HEK293 (cell line): Measurements from ENCODE around the gene BTBD7.
A peak's percentile ranks its signal among the peaks of the same experiment; 100 is the strongest.

ENCODE experiments used
- ATF2 ChIP-seq: fragments of 450-650 bp; formaldehyde crosslinking; IDR thresholded peaks from 2 replicates; pipeline ENCODE4 v1.5.1; 2016; ENCODE audit warnings: missing biosample characterization, missing genetic modification characterization, low read depth
- BCL11A ChIP-seq: fragments of 450-650 bp; formaldehyde crosslinking; IDR thresholded peaks from 2 replicates; pipeline ENCODE4 v1.5.1; 2016; ENCODE audit warnings: low read depth, missing biosample characterization, missing genetic modification characterization
- CTCF ChIP-seq: fragments of 450-650 bp; formaldehyde crosslinking; IDR thresholded peaks from 2 replicates; pipeline ENCODE4 v1.5.1; 2016; ENCODE audit warnings: missing biosample characterization, missing genetic modification characterization
- GFI1B ChIP-seq: fragments of 450-650 bp; formaldehyde crosslinking; IDR thresholded peaks from 2 replicates; pipeline ENCODE4 v1.5.1; 2016; ENCODE audit warnings: missing biosample characterization, missing genetic modification characterization
- KLF16 ChIP-seq: fragments of 450-650 bp; formaldehyde crosslinking; IDR thresholded peaks from 2 replicates; pipeline ENCODE4 v1.5.1; 2017; ENCODE audit warnings: missing biosample characterization, missing genetic modification characterization
- PATZ1 ChIP-seq: fragments of 450-650 bp; formaldehyde crosslinking; IDR thresholded peaks from 2 replicates; pipeline ENCODE4 v1.5.1; 2016; ENCODE audit warnings: missing biosample characterization, missing genetic modification characterization
- TCF7L2 ChIP-seq: IDR thresholded peaks from 2 replicates; pipeline ENCODE4 v1.6.1; 2011; ENCODE audit warnings: low read depth, mild to moderate bottlenecking, inconsistent platforms, low read length, moderate library complexity, borderline replicate concordance
- TSHZ1 ChIP-seq: fragments of 450-650 bp; formaldehyde crosslinking; IDR thresholded peaks from 2 replicates; pipeline ENCODE4 v1.5.1; 2016; ENCODE audit warnings: missing biosample characterization, missing genetic modification characterization, borderline replicate concordance
- WT1 ChIP-seq: fragments of 450-650 bp; formaldehyde crosslinking; IDR thresholded peaks from 2 replicates; pipeline ENCODE4 v1.5.1; 2016; ENCODE audit warnings: missing biosample characterization, missing genetic modification characterization
- ZNF10 ChIP-seq: fragments of 450-650 bp; formaldehyde crosslinking; IDR thresholded peaks from 2 replicates; pipeline ENCODE4 v1.5.1; 2017; ENCODE audit warnings: missing biosample characterization, missing genetic modification characterization
- ZNF133 ChIP-seq: fragments of 450-650 bp; formaldehyde crosslinking; IDR thresholded peaks from 2 replicates; pipeline ENCODE4 v1.5.1; 2016; ENCODE audit warnings: missing biosample characterization, missing genetic modification characterization
- ZNF146 ChIP-seq: fragments of 450-650 bp; formaldehyde crosslinking; IDR thresholded peaks from 2 replicates; pipeline ENCODE4 v1.5.1; 2016; ENCODE audit warnings: missing biosample characterization, missing genetic modification characterization
- ZNF24 ChIP-seq: fragments of 450-650 bp; formaldehyde crosslinking; IDR thresholded peaks from 2 replicates; pipeline ENCODE4 v1.5.1; 2016; ENCODE audit warnings: missing biosample characterization, missing genetic modification characterization
- ZNF266 ChIP-seq: fragments of 450-650 bp; formaldehyde crosslinking; IDR thresholded peaks from 2 replicates; pipeline ENCODE4 v1.5.1; 2016; ENCODE audit warnings: missing biosample characterization, missing genetic modification characterization, low read depth
- ZNF280C ChIP-seq: fragments of 450-650 bp; formaldehyde crosslinking; IDR thresholded peaks from 2 replicates; pipeline ENCODE4 v1.5.1; 2016; ENCODE audit warnings: missing biosample characterization, missing genetic modification characterization
- ZNF280D ChIP-seq: fragments of 450-650 bp; formaldehyde crosslinking; IDR thresholded peaks from 2 replicates; pipeline ENCODE4 v1.5.1; 2016; ENCODE audit warnings: missing biosample characterization, missing genetic modification characterization
- ZNF292 ChIP-seq: fragments of 450-650 bp; formaldehyde crosslinking; IDR thresholded peaks from 2 replicates; pipeline ENCODE4 v1.5.1; 2016; ENCODE audit warnings: low read depth, missing biosample characterization, missing genetic modification characterization, borderline replicate concordance
- ZNF544 ChIP-seq: fragments of 450-650 bp; formaldehyde crosslinking; IDR thresholded peaks from 2 replicates; pipeline ENCODE4 v1.5.0; 2017; ENCODE audit warnings: missing biosample characterization, missing genetic modification characterization
- ZNF639 ChIP-seq: fragments of 450-650 bp; formaldehyde crosslinking; IDR thresholded peaks from 2 replicates; pipeline ENCODE4 v1.5.1; 2016; ENCODE audit warnings: missing biosample characterization, missing genetic modification characterization
- ZNF692 ChIP-seq: fragments of 450-650 bp; formaldehyde crosslinking; IDR thresholded peaks from 2 replicates; pipeline ENCODE4 v1.5.1; 2016; ENCODE audit warnings: missing biosample characterization, missing genetic modification characterization
- ZNF792 ChIP-seq: fragments of 450-650 bp; formaldehyde crosslinking; IDR thresholded peaks from 2 replicates; pipeline ENCODE4 v1.5.1; 2016; ENCODE audit warnings: missing biosample characterization, missing genetic modification characterization

Gene BTBD7

GRCh38 chr14:93332853-93333630, at the start of gene BTBD7 (continued):
- peak; percentile 20; the same call in 1 of the 2 replicates for TF ChIP-seq ZNF692
- TF ChIP-seq ZNF133, result no peak
- TF ChIP-seq GFI1B (tag by site-specific recombination), result no peak
- TF ChIP-seq ZNF792 (tag by site-specific recombination), result no peak
- TF ChIP-seq ZNF544 (tag by site-specific recombination), result no peak
- TF ChIP-seq ZNF639 (tag by site-specific recombination), result no peak
- no peak for TF ChIP-seq PATZ1 (tag by site-specific recombination)
- no peak for TF ChIP-seq ZNF292 (tag by site-specific recombination)
- no peak for TF ChIP-seq TSHZ1 (tag by site-specific recombination)
- TF ChIP-seq ZNF146 (tag by site-specific recombination), result no peak; the same call in 1 of the 2 replicates
- no peak for TF ChIP-seq ZNF24 (tag by site-specific recombination)
- TF ChIP-seq ATF2 (tag by site-specific recombination), result peak; percentile 56
- no peak for TF ChIP-seq WT1
- TF ChIP-seq ZNF266 (tag by site-specific recombination), result no peak
- no peak for TF ChIP-seq BCL11A (tag by site-specific recombination)
- TF ChIP-seq ZNF280D (tag by site-specific recombination), result no peak
- peak; percentile 78 for TF ChIP-seq CTCF (tag by site-specific recombination)
- TF ChIP-seq TCF7L2, result no peak
- no peak for TF ChIP-seq ZNF280C (tag by site-specific recombination)
- TF ChIP-seq KLF16 (tag by site-specific recombination), result no peak
- TF ChIP-seq ZNF10 (tag by site-specific recombination), result no peak
